Skeletal muscle tissue (tissue), 4 donors: Measurements from ENCODE around the gene DHRS7C. TPM values are rescaled to one million over a fixed set of nuclear protein-coding genes. Genes with fewer than 3 reads are reported as not detected.

Source experiments
- H3K27ac ChIP-seq: one replicate; pipeline ENCODE4 v1.7.0; 2013; ENCODE audit warnings: mild to moderate bottlenecking, low read depth, low read length, inconsistent platforms
- H3K27me3 ChIP-seq, 3 donors: one replicate each; pipeline ENCODE4 v1.7.0; 2013; ENCODE audit warnings: low read length in 3 of 3; ENCODE audit not compliant: control insufficient read depth in 3 of 3, insufficient read depth in 3 of 3
- H3K36me3 ChIP-seq, 3 donors: one replicate each; pipeline ENCODE4 v1.7.0; 2013; ENCODE audit warnings: low read length in 3 of 3; ENCODE audit not compliant: control insufficient read depth in 3 of 3, insufficient read depth in 3 of 3
- H3K4me1 ChIP-seq, 3 donors: one replicate each; pipeline ENCODE4 v1.7.0; 2013; ENCODE audit warnings: low read length in 3 of 3, mild to moderate bottlenecking in 3 of 3; ENCODE audit not compliant: control insufficient read depth in 3 of 3, insufficient read depth in 3 of 3
- H3K4me3 ChIP-seq, 3 donors: one replicate each; pipeline ENCODE4 v1.7.0; 2013; ENCODE audit warnings: low read length in 3 of 3
- H3K9ac ChIP-seq, 3 donors: one replicate each; pipeline ENCODE4 v1.7.0; 2013; ENCODE audit warnings: low read length in 3 of 3, mild to moderate bottlenecking in 3 of 3, moderate library complexity in 2 of 3, low read depth in 1 of 3
- H3K9me3 ChIP-seq, 3 donors: one replicate each; pipeline ENCODE4 v1.7.0; 2013; ENCODE audit warnings: low read length in 3 of 3; ENCODE audit not compliant: control insufficient read depth in 3 of 3
- total RNA-seq: library from RNA; depleted of rRNA; stranded (reverse); fragments of >200 nt; gene quantifications from one replicate; pipeline ENCODE4 v1.2.3, GENCODE V29; 2014
- donor health status: Osteomylitis.

Gene DHRS7C
- total RNA-seq, 1 donor from 2014 or later = 163 TPM

DNA sequence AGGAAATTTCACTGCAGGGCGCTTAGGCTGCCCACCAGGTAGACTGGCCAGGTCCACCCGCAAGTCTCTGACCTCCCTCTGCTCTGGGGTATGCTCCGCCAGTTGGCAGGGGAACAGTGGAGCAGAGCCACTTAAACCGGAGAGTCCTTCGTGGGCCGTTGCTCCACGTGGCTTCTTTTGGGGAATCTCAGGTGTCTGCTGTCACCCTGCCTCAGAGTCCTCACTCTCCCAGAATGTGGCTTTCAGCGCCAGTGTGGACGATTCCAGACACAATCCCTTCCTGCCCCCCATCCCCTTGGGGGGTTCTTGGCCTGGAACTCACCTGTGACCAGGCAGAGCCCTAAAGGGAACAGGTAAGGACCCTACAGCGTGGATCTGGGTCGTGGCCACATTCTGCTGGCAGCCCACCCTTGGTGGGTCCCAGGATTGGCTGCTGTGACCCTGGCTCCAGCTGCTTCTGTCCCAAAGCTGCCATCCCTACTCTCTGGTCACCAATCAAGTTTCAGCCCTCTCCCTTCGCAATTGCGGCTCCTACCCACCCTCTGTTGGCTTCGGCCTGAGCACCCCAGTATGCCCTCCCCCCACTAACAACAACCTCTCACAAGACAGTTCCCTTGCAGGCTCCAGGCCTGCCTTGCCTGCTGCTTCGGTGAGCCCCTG lies 22.2 kb downstream of the DHRS7C start:
- H3K27ac ChIP-seq = no peak overlapping the region
- no peak overlapping the region for H3K4me3 ChIP-seq
- peaks cover 6 to 10% (median 7%) of the 10 kb centered on the region in 3 donors for H3K4me1 ChIP-seq
- H3K9ac ChIP-seq = no peak overlapping the region
- no peaks in the 10 kb centered on the region for H3K9me3 ChIP-seq
- H3K27me3 ChIP-seq = peaks cover 10 to 17% (median 12%) of the 10 kb centered on the region in 3 donors
- H3K36me3 ChIP-seq = peaks cover 0 to 3% (median 2%) of the 10 kb centered on the region in 3 donors

DNA sequence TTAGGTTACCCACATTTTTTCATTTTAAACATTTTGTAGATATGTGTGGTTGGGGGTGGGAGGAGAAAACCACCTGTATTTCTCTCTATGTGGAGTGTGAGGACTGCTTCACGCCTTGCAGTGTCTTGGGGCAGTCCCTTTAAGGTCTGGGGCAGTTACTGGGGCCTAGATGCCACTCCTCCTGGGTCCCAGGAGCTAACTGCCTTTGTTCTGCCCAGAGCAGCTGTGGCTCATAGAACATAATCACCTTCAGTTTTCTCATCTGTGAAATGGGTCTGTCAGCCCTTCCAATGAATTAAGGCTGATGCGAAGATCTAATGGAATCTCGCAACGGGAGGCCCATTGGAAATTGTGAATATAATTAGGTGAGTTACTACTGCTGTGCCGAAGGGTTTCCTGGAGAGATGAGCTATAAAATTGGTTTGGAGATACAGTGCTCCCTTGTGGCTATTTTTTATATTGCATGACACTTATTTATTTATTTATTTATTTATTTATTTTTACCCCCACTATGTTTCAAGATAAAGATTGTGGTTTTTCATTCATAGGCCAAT lies 22.9 kb downstream of the DHRS7C start:
- Histone ChIP-seq H3K9ac (no peak overlapping the region), H3K36me3 (peaks cover 0 to 3% (median 2%) of the 10 kb centered on the region in 3 donors), H3K4me1 (peaks cover 6 to 10% (median 7%) of the 10 kb centered on the region in 3 donors), H3K27me3 (peaks cover 10 to 17% (median 12%) of the 10 kb centered on the region in 3 donors), H3K4me3 (no peak overlapping the region), H3K9me3 (no peaks in the 10 kb centered on the region), H3K27ac (no peak overlapping the region)

DNA sequence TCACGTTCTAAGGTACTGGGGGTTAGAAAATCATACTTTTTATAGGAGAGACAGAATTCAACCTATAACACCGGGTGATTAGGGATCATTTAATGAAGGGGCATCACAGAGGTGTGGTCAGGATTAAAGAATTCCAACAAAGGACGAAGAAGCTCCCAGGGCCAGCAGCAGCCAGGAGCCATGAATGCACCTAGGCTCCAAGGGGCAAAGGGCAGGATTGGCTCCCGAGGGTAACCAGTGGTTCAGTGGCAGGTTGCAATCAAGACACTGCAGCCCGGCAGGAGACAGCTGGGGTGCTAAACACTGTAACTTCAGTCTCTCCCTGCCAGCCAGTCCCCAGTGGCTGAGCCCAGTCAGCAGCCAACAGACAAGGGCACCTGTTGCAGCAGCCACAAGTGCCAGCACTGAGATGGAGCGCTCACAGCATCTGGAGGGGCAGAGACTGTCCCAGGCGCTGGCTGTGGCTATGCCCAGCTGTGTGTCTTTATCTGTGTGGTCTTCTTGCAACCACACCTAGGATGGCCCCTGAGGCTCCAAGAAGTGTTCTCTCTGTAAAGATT lies 23.9 kb downstream of the DHRS7C start:
- Histone ChIP-seq H3K36me3 (peaks cover 0 to 3% (median 0%) of the 10 kb centered on the region in 3 donors), H3K4me1 (peaks cover 6 to 10% (median 7%) of the 10 kb centered on the region in 3 donors), H3K4me3 (no peak overlapping the region), H3K27me3 (peaks cover 10 to 17% (median 12%) of the 10 kb centered on the region in 3 donors), H3K27ac (no peak overlapping the region), H3K9ac (no peak overlapping the region), H3K9me3 (no peaks in the 10 kb centered on the region)

DNA sequence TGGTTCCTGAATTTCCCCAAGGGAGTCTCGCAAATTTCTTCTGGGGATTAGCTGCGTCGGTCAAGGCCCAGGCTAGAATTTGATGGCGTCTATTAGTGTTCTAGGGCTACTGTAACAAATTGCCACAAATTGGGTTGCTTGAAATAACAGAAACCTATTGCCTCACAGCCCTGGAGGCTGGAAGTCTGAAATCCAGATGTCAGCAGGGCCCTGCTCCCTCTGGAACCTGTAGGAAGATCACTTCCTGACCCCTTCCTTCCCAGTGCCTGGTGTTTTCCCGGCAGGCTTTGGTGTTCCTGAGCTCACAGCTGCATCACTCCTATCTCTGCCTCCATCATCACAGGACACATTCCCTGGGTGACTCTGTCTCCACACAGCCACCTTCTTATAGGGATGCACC lies 24.4 kb downstream of the DHRS7C start:
- Histone ChIP-seq H3K9ac (no peak overlapping the region), H3K27me3 (peaks cover 10 to 18% (median 12%) of the 10 kb centered on the region in 3 donors), H3K4me1 (peaks cover 6 to 10% (median 7%) of the 10 kb centered on the region in 3 donors), H3K4me3 (no peak overlapping the region), H3K36me3 (peaks cover 0 to 3% (median 0%) of the 10 kb centered on the region in 3 donors), H3K9me3 (no peaks in the 10 kb centered on the region), H3K27ac (no peak overlapping the region)

DNA sequence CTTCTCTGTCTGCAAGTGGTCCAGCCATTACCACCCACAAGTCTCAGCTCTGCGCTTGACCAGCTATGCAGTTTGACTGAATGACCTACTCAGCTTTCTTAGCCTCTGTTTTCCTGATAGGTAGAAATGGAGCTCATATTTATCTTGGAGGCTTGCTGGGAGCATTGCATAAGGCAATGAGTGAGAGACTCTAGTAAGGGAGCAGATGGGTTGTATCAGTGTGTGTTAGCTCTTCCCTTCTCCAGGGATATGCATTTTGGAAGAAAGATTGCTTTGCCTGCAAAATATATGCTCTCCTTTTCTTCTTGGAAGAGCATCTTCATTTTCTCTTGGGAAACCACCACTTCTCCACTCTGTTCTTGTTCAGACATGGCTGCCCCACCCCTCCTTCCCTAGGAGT lies 26.1 kb downstream of the DHRS7C start:
- peaks cover 10 to 19% (median 12%) of the 10 kb centered on the region in 3 donors for H3K27me3 ChIP-seq

DNA sequence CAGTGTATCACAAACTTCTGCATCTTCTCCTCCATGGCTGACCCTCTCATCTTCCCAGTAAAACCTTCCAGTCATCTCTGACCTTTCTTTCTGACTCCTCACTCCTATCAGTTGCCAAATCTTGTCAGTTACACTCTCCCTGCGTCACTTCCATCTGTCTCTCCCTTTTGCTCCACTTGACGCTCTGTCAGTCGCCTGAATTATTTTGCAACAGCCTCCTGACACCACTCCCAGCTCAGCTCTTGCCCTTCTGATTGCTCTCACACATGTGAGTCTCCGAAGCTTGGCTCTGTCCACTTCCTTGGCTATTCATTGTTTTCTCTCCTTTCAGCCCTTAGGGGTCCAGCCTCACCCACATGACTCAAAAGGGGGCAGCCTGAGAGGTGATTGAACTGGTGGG lies 27.7 kb downstream of the DHRS7C start:
- H3K9ac ChIP-seq = no peak overlapping the region
- H3K4me1 ChIP-seq = peaks cover 6 to 10% (median 7%) of the 10 kb centered on the region in 3 donors
- no peak overlapping the region for H3K4me3 ChIP-seq
- no peak overlapping the region for H3K27ac ChIP-seq
- H3K27me3 ChIP-seq = peaks cover 10 to 19% (median 12%) of the 10 kb centered on the region in 3 donors
- no peaks in the 10 kb centered on the region for H3K36me3 ChIP-seq
- H3K9me3 ChIP-seq = no peaks in the 10 kb centered on the region

More for the DNA sequence above, 26.1 kb downstream of the DHRS7C start:
- peaks cover 6 to 10% (median 7%) of the 10 kb centered on the region in 3 donors for H3K4me1 ChIP-seq
- H3K9ac ChIP-seq = no peak overlapping the region
- H3K27ac ChIP-seq = no peak overlapping the region
- H3K36me3 ChIP-seq = no peaks in the 10 kb centered on the region
- no peaks in the 10 kb centered on the region for H3K9me3 ChIP-seq
- no peak overlapping the region for H3K4me3 ChIP-seq

DNA sequence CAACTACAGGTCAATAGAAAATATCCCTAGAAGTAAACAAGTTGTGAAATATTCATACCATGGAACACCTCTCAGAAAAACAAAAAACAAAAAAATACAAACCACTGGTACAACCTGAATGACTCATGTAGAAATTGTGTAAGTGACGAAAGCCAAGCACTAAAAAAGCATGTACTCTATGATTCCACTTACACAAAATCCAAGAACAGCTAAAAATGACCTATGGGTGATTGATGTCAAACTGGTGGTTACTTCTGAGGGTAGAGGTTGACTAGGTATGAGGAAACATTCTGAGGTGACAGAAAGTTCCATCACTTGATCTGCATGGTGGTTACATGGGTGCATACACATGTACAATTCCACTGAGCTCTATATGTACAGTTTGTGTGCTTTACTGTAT lies 31.1 kb downstream of the DHRS7C start:
- H3K9me3 ChIP-seq = no peaks in the 10 kb centered on the region
- no peak overlapping the region for H3K9ac ChIP-seq
- H3K4me1 ChIP-seq = no peaks in the 10 kb centered on the region
- H3K36me3 ChIP-seq = no peaks in the 10 kb centered on the region
- no peak overlapping the region for H3K27ac ChIP-seq
- peaks cover 6 to 12% (median 8%) of the 10 kb centered on the region in 3 donors for H3K27me3 ChIP-seq
- H3K4me3 ChIP-seq = no peak overlapping the region

DNA sequence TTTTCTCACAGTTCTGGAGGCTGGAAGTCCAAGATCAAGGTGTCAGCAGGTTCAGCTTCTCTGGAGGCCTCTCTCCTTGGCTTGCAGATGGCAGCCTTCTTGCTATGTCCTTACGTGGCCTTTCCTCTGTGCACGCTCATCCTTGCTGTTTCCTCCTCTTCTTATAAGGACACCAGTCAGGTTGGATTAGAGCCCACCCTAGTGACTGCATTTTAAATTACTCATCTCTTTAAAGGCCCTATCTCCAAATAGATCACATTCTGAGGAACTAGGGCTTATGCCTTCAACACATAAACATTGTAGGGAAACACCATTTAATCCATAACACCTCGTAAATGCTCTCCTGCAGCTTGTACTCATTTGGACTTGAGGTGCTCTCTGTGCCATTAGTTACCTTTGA lies 36.3 kb downstream of the DHRS7C start:
- H3K4me3 ChIP-seq = no peak overlapping the region
- no peaks in the 10 kb centered on the region for H3K4me1 ChIP-seq
- H3K9me3 ChIP-seq = no peaks in the 10 kb centered on the region
- H3K27me3 ChIP-seq = peaks cover 4 to 14% (median 6%) of the 10 kb centered on the region in 3 donors
- no peaks in the 10 kb centered on the region for H3K36me3 ChIP-seq
- H3K9ac ChIP-seq = no peak overlapping the region
- H3K27ac ChIP-seq = no peak overlapping the region

DNA sequence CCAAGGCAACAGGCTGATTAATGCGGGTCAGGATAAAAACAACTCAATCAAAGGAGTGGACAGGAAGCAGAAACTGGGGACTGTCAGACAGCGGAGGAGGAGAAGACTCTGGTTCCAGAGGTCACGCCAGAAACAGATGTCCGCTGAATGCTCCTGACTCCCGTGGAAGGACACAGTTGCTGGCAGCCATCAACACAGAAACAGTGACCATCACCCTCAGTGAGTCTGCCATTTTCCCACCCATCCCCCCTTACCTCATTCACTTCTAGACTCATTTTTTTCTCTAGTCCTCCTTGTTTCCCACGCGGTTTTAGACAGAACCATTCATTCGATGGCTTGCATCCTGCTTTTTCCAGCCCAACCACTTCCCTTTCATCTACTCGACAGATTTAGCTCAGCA lies 40.9 kb downstream of the DHRS7C start:
- Histone ChIP-seq H3K4me3 (no peak overlapping the region), H3K9ac (no peak overlapping the region), H3K27ac (no peak overlapping the region), H3K4me1 (no peaks in the 10 kb centered on the region), H3K9me3 (no peaks in the 10 kb centered on the region), H3K27me3 (peaks cover 4 to 16% (median 6%) of the 10 kb centered on the region in 3 donors), H3K36me3 (no peaks in the 10 kb centered on the region)
